Midbrain (tissue), 1 donor: ENCODE data around the gene GHRHR.
A peak's percentile ranks its signal among the peaks of the same experiment; 100 is the strongest.

Experiments used
- DNase-seq: peaks from one replicate; lab custom pipeline; 2025; lab: John Stamatoyannopoulos, UW

The GHRHR gene

GRCh38 chr7:30928254-30928872 is 35.4 kb upstream of the GHRHR start:
- no peak for DNase-seq

GRCh38 chr7:30929686-30930085 is 34.1 kb upstream of the GHRHR start:
- no peak for DNase-seq

GRCh38 chr7:30930621-30931020 is 33.1 kb upstream of the GHRHR start:
- no peak for DNase-seq

DNA sequence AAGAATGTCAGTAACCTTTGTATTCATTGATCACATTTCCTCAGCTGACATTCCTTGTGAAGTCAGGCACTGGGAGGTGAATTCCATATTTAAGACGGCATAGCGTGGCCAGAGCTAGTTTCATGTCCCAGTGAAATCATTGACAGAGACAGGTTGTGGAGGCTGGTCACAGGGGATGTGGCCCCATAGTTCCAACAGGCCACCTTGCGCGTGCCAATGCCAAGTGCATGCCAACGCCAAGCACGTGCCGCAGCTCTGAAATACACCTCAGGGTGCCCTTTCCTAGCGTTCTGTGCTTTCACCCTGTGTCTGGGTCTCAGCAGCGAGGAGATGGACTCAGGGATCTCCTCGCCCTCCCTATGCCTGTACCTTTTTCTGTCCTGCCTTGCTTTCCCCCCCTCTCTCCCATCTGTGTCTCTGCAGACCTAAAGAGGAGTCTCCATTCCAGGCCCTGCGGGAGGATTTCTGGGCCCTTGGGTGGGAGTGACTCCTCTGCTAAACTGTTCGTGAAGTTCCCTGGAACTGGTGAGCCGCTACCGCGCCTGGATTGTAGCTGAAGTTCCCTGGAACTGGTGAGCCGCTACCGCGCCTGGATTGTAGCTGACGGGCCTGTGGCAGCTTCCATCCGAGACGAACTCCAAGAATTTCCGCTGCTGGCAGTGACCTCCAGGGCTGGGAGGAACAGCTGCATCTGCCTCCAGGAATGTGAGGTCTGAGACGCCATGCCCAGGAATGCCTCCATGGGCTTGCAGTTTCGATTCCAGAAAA is 32.4 kb upstream of the GHRHR start:
- no peak for DNase-seq

GRCh38 chr7:30931929-30932540 is 31.7 kb upstream of the GHRHR start:
- no peak for DNase-seq

DNA sequence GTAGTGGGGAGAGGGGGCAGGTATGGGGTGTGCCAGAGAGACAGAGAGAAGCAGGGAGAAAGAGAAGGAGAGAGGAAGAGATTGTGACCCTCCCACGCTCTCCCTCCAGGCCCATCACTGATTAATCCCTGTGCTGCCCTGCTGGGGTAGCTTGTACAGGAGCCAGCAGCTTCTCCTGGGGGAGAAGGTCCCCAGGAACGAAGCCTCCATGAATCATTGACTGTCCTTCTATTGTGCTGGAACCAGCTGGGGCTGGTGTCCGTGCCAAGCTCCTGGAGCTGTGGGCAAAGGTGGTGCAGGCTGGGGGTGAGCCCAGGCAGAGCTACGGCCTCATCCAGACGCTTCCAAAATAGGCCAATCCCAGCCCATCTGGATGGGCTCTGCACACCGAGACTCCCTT is 31.2 kb upstream of the GHRHR start:
- no peak for DNase-seq

DNA sequence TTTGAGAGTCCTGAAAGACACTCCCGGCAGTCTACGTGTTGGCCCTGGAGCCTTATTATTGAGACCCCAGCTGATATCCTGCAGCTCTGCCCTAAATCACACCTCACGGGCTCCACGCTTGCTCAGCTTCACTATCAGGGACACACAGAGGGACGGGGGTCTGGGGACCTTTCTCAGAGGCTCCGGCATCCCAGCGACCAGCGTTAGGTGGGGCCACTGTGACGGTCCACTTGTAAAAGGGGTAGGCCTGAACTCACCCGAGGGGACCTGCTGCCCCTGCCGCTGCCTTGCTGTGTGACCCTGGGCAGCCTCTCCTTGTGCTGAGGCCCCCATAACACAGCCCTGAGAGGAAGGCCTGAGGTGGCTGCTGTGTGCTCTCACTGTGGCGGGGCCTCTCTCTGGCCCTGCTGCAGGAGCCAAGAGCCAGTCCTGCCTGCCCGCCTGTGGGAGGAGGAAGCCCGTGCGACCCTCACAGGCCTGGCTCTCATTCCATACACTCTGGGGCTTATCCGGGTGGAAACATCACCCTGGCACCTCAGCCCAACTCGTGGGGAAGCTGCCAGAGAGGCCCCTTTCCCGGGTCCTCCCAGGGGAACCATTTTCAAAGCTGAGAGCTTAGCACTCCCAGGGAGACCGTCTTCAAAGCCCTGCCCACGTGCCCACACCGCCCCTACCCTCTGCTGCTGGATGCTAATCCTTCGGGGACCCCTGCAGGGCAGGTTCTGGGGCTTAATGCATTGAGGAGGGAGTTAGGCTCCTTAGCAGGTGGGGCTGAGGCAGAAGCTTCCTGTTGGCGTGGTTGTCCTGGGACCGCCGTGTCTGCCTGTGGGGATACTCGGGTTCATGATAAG is 30.4 kb upstream of the GHRHR start:
- DNase-seq: no peak

DNA sequence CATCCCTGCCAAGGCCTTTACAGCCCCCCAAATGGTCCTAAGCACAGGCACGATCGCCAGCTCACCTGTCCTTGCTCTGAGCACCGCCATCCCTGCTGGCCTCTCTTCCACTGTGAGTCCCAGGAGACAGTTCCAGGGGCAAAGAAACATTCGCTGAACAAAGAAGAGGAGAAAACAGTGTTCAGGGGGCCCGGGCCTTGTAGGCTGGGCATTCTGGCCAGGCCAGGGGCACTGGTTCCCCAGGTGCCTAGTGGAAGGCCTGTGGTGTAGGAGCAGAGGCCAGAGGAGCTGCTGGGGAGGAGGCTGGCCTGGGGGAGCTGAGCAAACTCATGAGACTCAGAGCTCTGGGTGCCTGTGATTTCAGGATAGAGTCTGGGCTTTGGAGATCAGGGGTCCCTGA is 29.5 kb upstream of the GHRHR start:
- no peak for DNase-seq

DNA sequence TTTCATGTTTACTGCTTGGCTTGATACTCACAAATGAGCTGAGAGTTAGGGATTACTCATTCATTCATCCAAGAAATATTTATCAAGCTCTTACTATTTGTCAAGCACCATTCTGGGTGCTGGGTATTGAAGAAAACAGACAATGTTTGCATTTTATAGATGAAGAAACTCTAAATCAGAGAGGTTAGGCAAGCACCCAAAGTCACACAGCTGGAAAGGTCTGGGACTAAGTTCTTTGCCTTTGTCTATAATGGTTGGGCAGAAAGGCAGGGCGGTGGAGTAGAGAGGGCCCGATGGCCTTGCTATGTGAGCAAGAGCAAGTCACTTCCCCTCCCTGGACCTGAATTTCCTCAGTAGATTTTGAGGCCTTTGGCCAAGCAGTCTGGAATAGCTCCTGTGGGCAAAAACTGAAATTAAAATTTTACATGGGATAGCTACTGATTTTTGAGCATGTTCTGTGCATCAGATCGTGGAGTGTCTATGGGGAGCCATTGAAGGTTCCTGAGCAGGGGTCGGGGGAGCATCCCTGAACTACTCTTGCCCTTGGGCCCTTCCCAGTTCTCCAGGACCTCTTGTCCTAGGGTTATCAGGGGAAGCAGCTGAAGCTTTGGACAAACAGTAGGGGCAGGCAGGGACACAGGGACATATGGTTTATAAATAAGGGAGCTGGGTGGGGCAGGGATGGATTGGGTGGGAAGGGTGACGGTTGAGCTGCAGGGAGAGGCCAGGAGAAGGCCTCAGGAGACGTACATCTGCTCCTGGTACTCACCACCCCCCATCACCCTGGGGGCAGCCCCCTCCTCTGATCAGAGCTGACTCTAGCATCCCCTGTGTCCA is 28.8 kb upstream of the GHRHR start:
- no peak for DNase-seq

GRCh38 chr7:30935569-30935877 is 28.2 kb upstream of the GHRHR start:
- no peak for DNase-seq

- no peak for DNase-seq
Observed at GRCh38 chr7:30936650-30937245, 27.0 kb upstream of the GHRHR start.

DNA sequence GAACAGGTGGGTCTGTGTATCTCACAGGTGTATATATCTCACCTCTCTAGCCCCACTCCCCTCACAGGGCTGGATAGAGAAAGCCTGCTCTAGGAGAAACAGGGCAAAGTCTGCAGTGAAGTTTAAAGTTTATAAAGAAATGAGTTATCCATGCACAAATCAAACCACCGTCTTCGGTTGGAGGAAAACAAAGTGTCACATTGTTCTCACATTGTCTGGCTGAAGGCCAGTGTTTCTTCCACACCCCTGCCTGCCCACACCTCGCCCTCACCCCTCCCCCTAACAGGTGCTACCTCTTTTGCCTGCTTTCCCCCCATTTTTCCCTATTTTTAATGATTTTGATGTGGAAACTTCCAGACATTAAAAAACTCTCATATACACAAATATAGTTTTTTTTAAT is 26.3 kb upstream of the GHRHR start:
- no peak for DNase-seq

DNA sequence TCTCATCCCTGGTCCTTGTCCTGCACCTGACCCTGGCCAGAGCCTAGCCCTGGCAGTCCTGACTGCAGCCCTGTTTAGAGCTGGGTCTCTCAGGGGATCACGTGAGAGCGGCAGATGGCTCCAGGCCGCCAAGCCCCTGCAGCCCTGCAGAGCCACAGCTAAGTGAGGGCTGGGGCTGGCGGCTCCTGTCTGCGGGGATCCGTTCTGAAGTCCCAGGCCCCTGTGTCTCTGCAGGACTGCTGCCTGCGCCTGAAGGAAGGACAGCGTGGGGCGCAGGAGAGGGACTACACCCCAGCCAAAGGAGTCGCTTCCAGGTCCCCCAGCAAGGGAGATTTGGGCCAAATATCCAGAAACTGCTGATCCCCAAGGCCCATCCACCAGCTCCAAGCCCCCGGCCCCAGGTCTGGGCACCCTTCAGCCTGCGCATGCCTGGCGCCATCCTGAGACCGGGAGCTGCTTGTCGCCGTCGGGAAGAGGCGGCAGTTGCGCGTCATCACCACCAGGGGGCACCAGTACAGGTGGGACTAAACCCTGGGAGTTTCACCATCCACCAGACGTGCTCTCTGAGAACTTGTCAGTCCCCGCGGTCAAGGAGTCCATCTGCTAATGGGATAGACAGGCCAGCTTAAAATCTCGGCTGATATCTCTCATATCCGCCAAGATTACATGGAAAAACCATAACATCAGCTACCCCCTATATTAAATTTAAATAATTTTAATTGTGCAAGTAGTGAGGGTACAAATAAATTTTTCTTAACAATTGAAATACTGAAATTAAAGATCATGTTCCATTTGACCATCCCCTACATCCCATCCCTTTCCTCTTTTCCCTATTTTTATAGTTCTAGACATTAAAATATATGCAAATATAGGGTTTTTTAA is 25.1 kb upstream of the GHRHR start:
- peak; percentile 39 for DNase-seq

DNA sequence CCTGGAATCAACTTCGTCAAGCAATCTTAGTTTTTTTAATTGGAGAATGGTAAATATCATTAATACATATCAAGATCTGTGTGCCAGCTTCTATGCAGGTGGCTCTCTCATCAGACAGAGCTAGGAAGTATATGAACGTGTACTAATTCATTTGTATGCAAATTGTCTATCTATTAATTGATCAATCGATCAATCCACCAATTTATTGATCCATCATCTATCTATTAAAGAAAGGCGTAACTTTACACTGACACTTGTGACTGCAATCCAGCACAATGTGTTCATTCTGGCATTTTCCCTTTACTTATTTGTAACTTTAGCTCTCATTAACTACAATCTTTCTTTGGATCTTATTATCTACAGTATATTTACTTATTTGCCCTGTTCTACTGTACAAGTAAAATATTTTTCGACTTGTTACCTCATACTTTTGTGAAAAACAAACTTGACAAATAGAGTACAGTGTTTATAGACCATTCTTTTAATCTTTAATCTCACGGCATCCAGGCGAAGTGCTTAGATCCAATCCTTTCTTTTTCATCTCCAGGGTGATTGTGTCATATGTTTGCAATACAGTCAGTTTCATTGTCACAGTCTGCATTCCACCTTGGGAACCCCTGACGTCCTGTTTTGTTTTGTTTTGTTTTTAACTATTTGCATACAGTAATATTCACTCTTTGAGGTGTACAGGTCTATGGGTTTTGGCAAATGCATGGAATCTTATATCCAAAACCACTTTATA is 22.0 kb upstream of the GHRHR start:
- no peak for DNase-seq

- no peak for DNase-seq
Observed at GRCh38 chr7:30950197-30950596, 13.6 kb upstream of the GHRHR start.

GRCh38 chr7:30954914-30955313 is 8.8 kb upstream of the GHRHR start:
- no peak for DNase-seq

- no peak for DNase-seq
Observed at GRCh38 chr7:30956704-30957103, 7.0 kb upstream of the GHRHR start.

DNA sequence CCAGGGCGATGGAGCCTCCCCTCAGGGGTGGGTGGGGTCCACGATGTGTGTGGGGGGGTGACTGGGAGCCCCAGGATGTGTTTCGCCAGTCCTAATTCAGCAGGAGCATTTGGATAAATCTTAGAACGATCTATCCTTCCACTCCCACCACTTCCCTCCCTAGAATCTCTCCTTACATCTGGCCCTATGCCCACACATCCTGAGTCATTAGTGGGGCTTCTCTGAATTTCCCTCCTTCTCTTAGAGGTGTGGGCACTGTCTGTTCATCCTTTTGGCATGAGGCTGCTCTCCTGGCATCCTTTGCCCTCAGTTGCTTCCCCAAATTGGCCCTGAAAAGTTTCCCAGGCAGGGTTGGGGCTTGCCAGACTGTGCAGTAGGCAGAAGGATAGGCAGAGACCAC is 1.6 kb downstream of the GHRHR start:
- no peak for DNase-seq

- DNase-seq: no peak
Observed at GRCh38 chr7:30965883-30966282, 2.1 kb downstream of the GHRHR start.

DNA sequence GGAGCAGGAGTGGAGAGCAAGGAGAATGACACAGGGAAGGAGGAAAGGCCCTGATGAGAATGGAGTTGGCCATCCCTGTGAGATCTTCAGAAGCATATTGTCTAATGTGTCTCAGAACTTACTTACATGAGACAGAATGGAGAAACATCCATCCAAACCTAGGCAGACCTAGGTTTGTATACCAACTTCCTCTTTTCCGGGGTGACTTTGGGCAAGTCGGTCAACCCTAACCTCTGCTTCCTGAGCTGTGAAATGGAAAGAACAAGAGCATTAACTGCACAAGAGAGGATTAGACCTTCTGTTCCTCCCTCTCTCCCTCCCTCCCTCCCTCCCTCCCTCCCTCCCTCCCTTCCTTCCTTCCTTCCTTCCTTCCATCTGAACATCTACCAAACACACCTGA is 4.5 kb downstream of the GHRHR start:
- no peak for DNase-seq
